ENCODE results near the gene COL24A1. TPM values are rescaled to one million over a fixed set of nuclear protein-coding genes. Genes with fewer than 3 reads are reported as not detected.
"Not testable (repeated sequence)": the region's sequence is repeated elsewhere in the genome, so short reads cannot be mapped to it uniquely, and the experiment has no call there.

COL24A1 gene
- total RNA-seq, 1 donor from 2014 or later = 0.21 TPM

GRCh38 chr1:85806236-85806965 lies 350.2 kb downstream of the COL24A1 start:
- no peaks in the 10 kb centered on the region for H3K27me3 ChIP-seq (ENCODE audit: control insufficient read depth, insufficient read depth, low read length)
- DNase-seq (ENCODE audit: low read depth) = no peak
- H3K4me3 ChIP-seq (ENCODE audit: low read depth, low read length) = no peak overlapping the region
- TF ChIP-seq CTCF (IDR thresholded peaks at IDR 0.05; ENCODE audit: insufficient read depth, low read length, poor library complexity, severe bottlenecking) = no peak
- no peaks in the 10 kb centered on the region for H3K36me3 ChIP-seq (ENCODE audit: control insufficient read depth, insufficient read depth, low read length)

- no peak for TF ChIP-seq CTCF (IDR thresholded peaks at IDR 0.05; ENCODE audit: insufficient read depth, low read length, poor library complexity, severe bottlenecking)
- no peaks in the 10 kb centered on the region for H3K27me3 ChIP-seq (ENCODE audit: control insufficient read depth, insufficient read depth, low read length)
- DNase-seq (ENCODE audit: low read depth) = no peak
- H3K36me3 ChIP-seq (ENCODE audit: control insufficient read depth, insufficient read depth, low read length) = no peaks in the 10 kb centered on the region
- no peak overlapping the region for H3K4me3 ChIP-seq (ENCODE audit: low read depth, low read length)
Observed at GRCh38 chr1:85801520-85801919, 355.1 kb downstream of the COL24A1 start.

GRCh38 chr1:85799737-85800136 lies 356.8 kb downstream of the COL24A1 start:
- no peaks in the 10 kb centered on the region for H3K36me3 ChIP-seq (ENCODE audit: control insufficient read depth, insufficient read depth, low read length)
- no peak for DNase-seq (ENCODE audit: low read depth)
- no peak for TF ChIP-seq CTCF (IDR thresholded peaks at IDR 0.05; ENCODE audit: insufficient read depth, low read length, poor library complexity, severe bottlenecking)
- no peaks in the 10 kb centered on the region for H3K27me3 ChIP-seq (ENCODE audit: control insufficient read depth, insufficient read depth, low read length)
- no peak overlapping the region for H3K4me3 ChIP-seq (ENCODE audit: low read depth, low read length)

GRCh38 chr1:85798419-85798818 lies 358.2 kb downstream of the COL24A1 start:
- no peak overlapping the region for H3K4me3 ChIP-seq (ENCODE audit: low read depth, low read length)
- DNase-seq (ENCODE audit: low read depth) = no peak
- no peaks in the 10 kb centered on the region for H3K36me3 ChIP-seq (ENCODE audit: control insufficient read depth, insufficient read depth, low read length)
- no peak for TF ChIP-seq CTCF (IDR thresholded peaks at IDR 0.05; ENCODE audit: insufficient read depth, low read length, poor library complexity, severe bottlenecking)
- no peaks in the 10 kb centered on the region for H3K27me3 ChIP-seq (ENCODE audit: control insufficient read depth, insufficient read depth, low read length)

- DNase-seq (ENCODE audit: low read depth); H3K36me3 ChIP-seq (ENCODE audit: control insufficient read depth, insufficient read depth, low read length); H3K27me3 ChIP-seq (ENCODE audit: control insufficient read depth, insufficient read depth, low read length); H3K4me3 ChIP-seq (ENCODE audit: low read depth, low read length): not testable (repeated sequence)
Observed at GRCh38 chr1:85777021-85777420, 379.6 kb downstream of the COL24A1 start.

GRCh38 chr1:85762804-85763203 lies 393.8 kb downstream of the COL24A1 start:
- Histone ChIP-seq H3K27me3 (ENCODE audit: control insufficient read depth, insufficient read depth, low read length) (no peaks in the 10 kb centered on the region), H3K36me3 (ENCODE audit: control insufficient read depth, insufficient read depth, low read length) (no peaks in the 10 kb centered on the region), H3K4me3 (ENCODE audit: low read depth, low read length) (no peak overlapping the region)
- TF ChIP-seq CTCF (IDR thresholded peaks at IDR 0.05; ENCODE audit: insufficient read depth, low read length, poor library complexity, severe bottlenecking) = no peak
- no peak for DNase-seq (ENCODE audit: low read depth)

All from kidney epithelial cell (primary cell).